ENCODE measurements around the gene PDLIM5.
"Not testable (repeated sequence)": the region's sequence is repeated elsewhere in the genome, so short reads cannot be mapped to it uniquely, and the experiment has no call there.

The PDLIM5 gene

GRCh38 chr4:94551643-94552564 lies 100.2 kb downstream of the PDLIM5 start:
- no peak for DNase-seq (ENCODE audit: extremely low read depth in 1 of 2, low read depth in 1 of 2)

DNA sequence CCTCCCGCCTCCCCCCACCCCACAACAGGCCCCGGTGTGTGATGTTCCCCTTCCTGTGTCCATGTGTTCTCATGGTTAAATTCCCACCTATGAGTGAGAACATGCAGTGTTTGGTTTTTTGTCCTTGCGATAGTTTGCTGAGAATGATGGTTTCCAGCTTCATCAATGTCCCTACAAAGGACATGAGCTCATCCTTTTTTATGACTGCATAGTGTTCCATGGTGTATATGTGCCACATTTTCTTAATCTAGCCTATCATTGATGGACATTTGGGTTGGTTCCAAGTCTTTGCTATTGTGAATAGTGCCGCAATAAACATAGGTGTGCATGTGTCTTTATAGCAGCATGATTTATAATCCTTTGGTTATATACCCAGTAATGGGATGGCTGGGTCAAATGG lies 104.3 kb downstream of the PDLIM5 start:
- not testable (repeated sequence) for DNase-seq (ENCODE audit: extremely low read depth in 1 of 2, low read depth in 1 of 2)

GRCh38 chr4:94557632-94558031 lies 105.9 kb downstream of the PDLIM5 start:
- DNase-seq (ENCODE audit: extremely low read depth in 1 of 2, low read depth in 1 of 2): not testable (repeated sequence)

DNA sequence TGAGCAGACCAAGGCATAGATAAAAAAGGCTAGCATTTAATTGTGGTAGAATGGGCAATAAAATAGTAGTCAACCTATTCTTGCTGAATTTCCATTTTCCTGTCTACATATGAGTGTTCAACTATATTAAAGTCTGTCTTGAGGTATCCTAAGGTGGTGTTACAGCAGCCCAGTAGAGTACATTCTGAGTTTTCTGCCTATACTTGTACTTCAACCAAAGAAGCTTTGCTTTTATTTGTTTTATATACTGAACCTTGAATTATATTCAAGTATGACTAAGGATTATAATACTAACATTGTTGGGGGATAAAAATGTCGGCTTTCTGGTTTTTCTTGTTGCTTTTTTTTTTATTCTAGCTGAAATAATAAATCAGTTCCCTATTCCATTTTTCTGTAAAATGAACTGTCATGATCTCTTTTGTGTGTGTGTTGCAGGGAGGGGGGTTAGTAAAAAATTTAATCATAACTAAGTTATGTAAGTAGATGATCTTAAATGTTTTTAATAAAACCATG lies 106.7 kb downstream of the PDLIM5 start:
- no peak for DNase-seq (ENCODE audit: extremely low read depth in 1 of 2, low read depth in 1 of 2)

DNA sequence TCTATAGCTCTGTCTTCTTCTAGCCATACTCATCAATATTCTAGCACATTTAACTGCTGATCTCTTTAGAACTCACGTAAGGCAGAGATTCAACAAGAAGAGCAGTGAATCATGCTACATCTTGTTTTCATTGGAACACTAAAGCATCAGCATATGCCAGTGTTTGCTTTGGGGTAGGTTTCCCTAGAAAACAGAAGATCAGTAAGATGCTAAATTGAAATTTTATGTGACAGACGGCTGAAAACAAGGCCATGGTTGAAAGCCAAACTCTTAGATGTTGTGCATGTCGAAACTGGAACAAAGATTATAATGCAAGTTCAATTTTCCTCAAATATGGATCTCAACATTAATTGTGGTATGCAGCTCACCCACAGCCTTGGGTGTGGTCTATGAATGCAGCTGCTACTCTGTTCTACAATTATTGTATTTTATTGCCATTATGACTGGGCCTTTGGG lies 107.6 kb downstream of the PDLIM5 start:
- no peak for DNase-seq (ENCODE audit: extremely low read depth in 1 of 2, low read depth in 1 of 2)

DNA sequence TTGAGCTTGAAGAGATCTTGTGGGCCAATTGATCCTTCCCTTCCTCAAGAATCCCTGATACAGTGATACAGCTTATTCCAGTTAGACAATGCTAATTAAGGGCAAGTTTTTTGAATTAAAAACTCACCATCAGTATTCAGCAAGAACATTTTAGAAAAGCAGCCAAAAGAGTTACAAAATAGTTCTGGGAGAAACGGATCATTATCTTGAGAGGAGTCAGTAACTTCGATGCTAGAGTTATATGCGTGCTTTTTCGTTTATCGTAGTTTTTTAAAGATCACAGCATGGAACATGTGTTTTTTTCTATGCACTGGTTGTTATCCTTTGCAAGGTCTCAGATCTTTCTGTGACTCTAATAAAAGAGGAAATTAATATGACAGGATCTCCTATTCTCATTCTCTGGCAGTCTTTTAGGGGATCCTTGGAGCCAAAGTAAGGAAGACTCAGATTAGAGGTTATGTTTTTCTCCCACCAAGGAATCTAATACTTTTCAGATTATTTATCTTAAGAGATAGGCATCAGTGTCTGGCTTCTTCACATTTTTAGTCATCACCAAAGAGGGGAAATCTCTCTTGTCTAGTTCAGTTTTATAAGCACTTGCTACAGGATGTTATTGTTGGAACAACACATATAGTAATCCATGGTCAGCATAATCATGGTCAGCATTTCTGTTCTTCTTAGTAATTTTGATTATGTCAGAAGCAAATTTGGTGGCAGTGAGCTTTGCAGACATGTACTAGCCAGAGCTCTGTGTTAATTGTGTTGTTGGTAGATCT lies 109.7 kb downstream of the PDLIM5 start:
- no peak for DNase-seq (ENCODE audit: extremely low read depth in 1 of 2, low read depth in 1 of 2)

DNA sequence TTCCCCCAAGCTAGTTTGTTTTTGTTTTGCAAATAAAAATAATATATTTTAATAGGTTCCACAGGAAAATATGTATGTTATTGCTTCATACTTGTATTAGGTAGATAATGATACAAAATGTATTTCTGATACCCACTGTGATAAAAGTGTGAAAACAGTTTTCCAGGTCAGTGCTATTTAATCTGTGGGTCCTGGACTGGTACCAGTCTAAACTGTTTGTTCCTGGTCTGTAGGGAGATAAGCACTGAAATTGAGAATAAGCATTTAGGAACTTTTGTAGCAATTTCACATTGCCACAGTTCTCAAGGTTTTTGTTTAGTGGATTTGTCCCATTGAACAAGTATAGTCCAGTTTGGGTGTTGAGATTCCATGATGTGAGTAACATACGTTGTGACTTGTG lies 110.5 kb downstream of the PDLIM5 start:
- DNase-seq (ENCODE audit: extremely low read depth in 1 of 2, low read depth in 1 of 2): no peak

DNA sequence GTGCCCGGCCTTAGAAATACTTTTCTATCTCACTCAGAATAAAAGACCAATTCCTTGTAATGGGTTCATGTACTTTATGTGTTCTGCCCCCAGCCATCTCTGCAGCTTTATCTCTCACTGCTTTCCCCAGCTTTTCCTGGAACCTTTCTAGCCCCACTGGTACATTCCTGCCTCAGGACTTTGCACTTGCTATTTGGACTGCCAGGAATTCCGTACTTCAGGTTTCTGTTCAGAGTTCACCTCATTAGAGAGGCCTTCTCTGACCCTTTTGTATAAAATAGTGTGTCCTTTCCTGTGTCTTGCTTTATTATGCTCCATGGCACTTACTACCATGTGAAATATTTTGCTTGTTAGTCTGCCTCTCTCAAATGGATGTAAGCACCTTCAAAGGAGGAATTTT lies 112.5 kb downstream of the PDLIM5 start:
- DNase-seq (ENCODE audit: extremely low read depth in 1 of 2, low read depth in 1 of 2): no peak

GRCh38 chr4:94566420-94566819 lies 114.7 kb downstream of the PDLIM5 start:
- no peak for DNase-seq (ENCODE audit: extremely low read depth in 1 of 2, low read depth in 1 of 2)

DNA sequence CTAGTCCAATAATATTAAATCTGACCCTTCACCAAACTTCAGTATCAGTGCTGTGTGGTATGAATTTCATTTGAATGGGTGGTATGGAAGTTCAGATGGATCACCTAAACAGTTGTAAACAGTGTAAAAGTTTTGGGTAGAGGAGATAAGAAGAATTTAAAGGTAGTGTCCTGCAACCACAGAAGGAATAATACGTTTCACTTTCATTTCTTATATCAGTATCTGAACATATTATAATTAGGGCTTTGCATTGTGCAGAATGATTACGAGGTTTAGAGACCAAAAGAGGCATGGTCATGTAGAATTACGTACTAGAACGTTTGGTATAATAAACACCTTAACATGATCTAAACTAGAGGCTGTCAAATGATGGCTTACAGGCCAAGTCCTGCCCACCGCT lies 116.1 kb downstream of the PDLIM5 start:
- DNase-seq (ENCODE audit: extremely low read depth in 1 of 2, low read depth in 1 of 2): no peak

DNA sequence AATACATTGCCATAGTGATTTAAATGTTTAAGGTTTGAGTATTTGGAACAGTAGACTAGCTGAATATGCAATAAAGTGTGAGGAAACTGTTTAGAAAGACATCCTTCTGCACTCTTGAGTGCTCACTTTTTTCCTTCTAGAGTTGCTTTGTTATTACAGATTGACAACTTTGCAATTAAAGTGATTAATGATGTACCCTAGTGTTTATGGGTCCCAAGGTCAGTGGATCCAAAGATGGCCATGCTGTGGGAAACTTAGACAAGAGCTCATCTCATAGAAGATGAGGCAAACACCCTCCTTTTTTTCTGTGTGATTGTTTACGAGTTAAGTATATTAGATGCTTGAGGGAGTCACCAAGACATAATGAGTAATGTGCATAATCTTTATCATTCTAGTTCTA lies 118.8 kb downstream of the PDLIM5 start:
- DNase-seq (ENCODE audit: extremely low read depth in 1 of 2, low read depth in 1 of 2): no peak

GRCh38 chr4:94571298-94571697 lies 119.6 kb downstream of the PDLIM5 start:
- DNase-seq (ENCODE audit: extremely low read depth in 1 of 2, low read depth in 1 of 2): no peak

DNA sequence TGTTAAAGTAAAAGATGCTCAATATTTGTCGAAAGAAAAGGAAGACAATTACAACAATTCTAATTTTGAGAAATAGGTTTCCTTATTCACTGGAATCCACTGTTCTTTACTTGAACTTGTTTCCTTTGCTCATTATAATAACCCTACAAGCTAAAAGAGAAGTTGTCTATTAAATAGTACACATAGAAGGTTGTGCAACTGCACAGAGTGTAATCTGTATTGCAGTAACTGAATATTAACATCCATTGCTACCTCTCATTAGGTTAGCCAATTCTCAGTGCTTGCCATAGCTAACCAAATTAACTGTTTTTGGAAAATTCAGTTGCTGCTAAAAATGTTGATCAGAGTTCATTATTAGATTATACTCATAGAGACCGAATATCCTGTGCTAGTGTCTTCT lies 120.0 kb downstream of the PDLIM5 start:
- DNase-seq (ENCODE audit: extremely low read depth in 1 of 2, low read depth in 1 of 2): no peak

DNA sequence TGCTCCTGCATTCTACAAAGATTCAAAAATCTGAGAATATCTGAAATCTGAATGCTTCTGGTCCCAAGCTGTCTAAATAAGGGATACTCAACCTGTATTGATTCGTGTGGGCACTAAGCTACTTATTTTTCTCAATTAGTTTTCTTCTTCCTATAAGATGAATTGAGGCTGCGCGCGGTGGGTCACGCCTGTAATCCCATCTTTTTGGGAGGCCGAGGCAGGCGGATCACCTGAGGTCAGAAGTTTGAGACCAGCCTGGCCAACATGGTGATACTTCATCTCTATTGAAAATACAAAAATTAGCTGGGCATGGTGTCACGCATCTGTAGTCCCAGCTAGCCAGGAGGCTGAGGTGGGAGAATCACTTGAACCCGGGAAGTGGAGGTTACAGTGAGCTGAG lies 122.3 kb downstream of the PDLIM5 start:
- DNase-seq (ENCODE audit: extremely low read depth in 1 of 2, low read depth in 1 of 2): no peak

- no peak for DNase-seq (ENCODE audit: extremely low read depth in 1 of 2, low read depth in 1 of 2)
Measured at GRCh38 chr4:94574616-94575015, 122.9 kb downstream of the PDLIM5 start.

DNA sequence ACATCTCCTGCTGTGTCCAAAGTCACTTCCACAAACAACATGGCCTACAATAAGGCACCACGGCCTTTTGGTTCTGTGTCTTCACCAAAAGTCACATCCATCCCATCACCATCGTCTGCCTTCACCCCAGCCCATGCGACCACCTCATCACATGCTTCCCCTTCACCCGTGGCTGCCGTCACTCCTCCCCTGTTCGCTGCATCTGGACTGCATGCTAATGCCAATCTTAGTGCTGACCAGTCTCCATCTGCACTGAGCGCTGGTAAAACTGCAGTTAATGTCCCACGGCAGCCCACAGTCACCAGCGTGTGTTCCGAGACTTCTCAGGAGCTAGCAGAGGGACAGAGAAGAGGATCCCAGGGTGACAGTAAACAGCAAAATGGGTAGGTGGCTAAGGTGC lies 123.9 kb downstream of the PDLIM5 start:
- no peak for DNase-seq (ENCODE audit: extremely low read depth in 1 of 2, low read depth in 1 of 2)

DNA sequence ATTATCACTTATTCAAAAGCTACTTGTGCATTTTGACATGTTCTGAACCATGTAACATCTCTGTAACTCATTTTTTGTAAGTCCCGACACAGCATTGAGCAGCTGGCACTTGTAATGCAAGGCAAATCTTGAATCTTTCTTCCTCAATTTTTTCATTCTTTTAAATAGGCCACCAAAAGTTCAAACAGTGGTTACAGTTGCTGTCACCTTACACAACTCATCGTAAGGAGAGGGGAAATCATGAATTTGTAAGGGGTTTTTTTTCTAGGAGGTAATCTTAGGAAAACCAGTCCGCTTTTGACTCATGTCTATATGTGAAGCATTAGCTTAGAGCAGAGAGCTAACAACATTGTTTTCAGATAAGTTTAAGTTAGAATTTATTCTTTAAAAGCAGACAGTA lies 124.5 kb downstream of the PDLIM5 start:
- no peak for DNase-seq (ENCODE audit: extremely low read depth in 1 of 2, low read depth in 1 of 2)

- no peak for DNase-seq (ENCODE audit: extremely low read depth in 1 of 2, low read depth in 1 of 2)
Measured at GRCh38 chr4:94577136-94577535, 125.4 kb downstream of the PDLIM5 start.

DNA sequence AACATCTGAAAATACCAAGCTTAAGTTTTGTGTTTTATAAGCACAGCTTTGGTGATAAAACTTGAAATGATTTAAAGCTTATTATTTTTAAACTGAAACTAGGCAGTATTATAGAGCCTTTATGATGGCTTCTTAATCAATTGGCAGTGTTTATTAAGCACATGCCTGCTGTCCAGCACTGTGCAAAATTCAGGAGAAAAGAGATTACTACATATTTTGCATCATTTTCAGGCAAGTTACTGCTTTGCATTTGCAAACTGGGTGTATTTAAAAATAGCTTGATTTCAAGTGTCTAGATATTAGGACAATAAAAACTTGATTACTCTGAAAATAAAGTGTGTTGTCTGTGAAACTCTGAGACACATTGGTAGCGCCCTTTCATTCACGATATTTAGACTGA lies 126.5 kb downstream of the PDLIM5 start:
- DNase-seq (ENCODE audit: extremely low read depth in 1 of 2, low read depth in 1 of 2): no peak

- DNase-seq (ENCODE audit: extremely low read depth in 1 of 2, low read depth in 1 of 2): no peak
Measured at GRCh38 chr4:94581766-94582165, 130.0 kb downstream of the PDLIM5 start.

- no peak for DNase-seq (ENCODE audit: extremely low read depth in 1 of 2, low read depth in 1 of 2)
Measured at GRCh38 chr4:94582517-94582916, 130.8 kb downstream of the PDLIM5 start.
